Endothelial cell of umbilical vein (primary cell): ENCODE data around the gene DHX40. TPM values are rescaled to one million over a fixed set of nuclear protein-coding genes. Genes with fewer than 3 reads are reported as not detected.

Experiments used
- BruUV-seq: library from RNA; stranded (reverse); fragments of 400-500 nt; replicated peaks from 2 replicates; lab custom pipeline; 2021; lab: Mats Ljungman, UMichigan
- CTCF ChIA-PET: fragments of 300-600, 350-600 bp; sonication (Branson Sonifier 250); formaldehyde crosslinking; loops from one replicate; lab custom pipeline; 2021; ENCODE audit warnings: antibody characterized with exemption, inconsistent platforms; lab: Charles Lee
- POLR2A ChIA-PET: fragments of 300-600, 350-600 bp; sonication (Branson Sonifier 250); formaldehyde crosslinking; loops from one replicate; lab custom pipeline; 2021; ENCODE audit warnings: antibody characterized with exemption, inconsistent platforms; lab: Charles Lee
- DNase-seq: peaks from one replicate; pipeline ENCODE4 v3.0.0-alpha.2; 2011; ENCODE audit warnings: low read depth, low spot score
- FAIRE-seq: peaks from 2 replicates; lab custom pipeline; 2011; peaks lifted over from hg19 to GRCh38; lab: Jason Lieb, UNC
- H2AFZ ChIP-seq: 2 replicates; pipeline ENCODE4 v1.6.0; 2012; ENCODE audit warnings: low read depth, low read length, control low read depth, inconsistent platforms
- H3K27ac ChIP-seq: 2 replicates; pipeline ENCODE4 v1.5.1; 2011; ENCODE audit warnings: low read depth, mild to moderate bottlenecking, control low read depth, low read length, moderate library complexity; ENCODE audit not compliant: insufficient read depth
- H3K27me3 ChIP-seq, 2 experiments: 2 replicates each; pipeline versions ENCODE4 v1.6.0 to v1.6.1; 2011; ENCODE audit warnings: low read length in 2 of 2, mixed read lengths in 1 of 2; ENCODE audit not compliant: control insufficient read depth in 2 of 2, insufficient read depth in 2 of 2
- H3K36me3 ChIP-seq, 2 experiments: 2 replicates in 1 of 2; 3 replicates in 1 of 2; pipeline ENCODE4 v1.5.1; 2011; ENCODE audit warnings: low read length in 2 of 2, mild to moderate bottlenecking in 1 of 2, moderate library complexity in 1 of 2; ENCODE audit not compliant: control insufficient read depth in 2 of 2, insufficient read depth in 2 of 2; ENCODE audit errors: extremely low read depth in 1 of 2
- H3K4me1 ChIP-seq: 3 replicates; pipeline ENCODE4 v1.5.1; 2011; ENCODE audit warnings: mild to moderate bottlenecking, low read length; ENCODE audit not compliant: control insufficient read depth, insufficient read depth; ENCODE audit errors: extremely low read depth
- H3K4me2 ChIP-seq: 2 replicates; pipeline ENCODE4 v1.6.1; 2011; ENCODE audit warnings: low read length, control low read depth, mixed read lengths; ENCODE audit not compliant: insufficient read depth
- H3K4me3 ChIP-seq, 3 experiments: fragments of 200-600 bp in 1 of 3; sonication (generic), shearing (Covaris generic) in 1 of 3; replicated peaks in 1 of 3; 2 replicates each; pipeline ENCODE4 v1.5.1; 2011 to 2016; ENCODE audit warnings: control low read depth in 3 of 3, low read length in 3 of 3, mild to moderate bottlenecking in 2 of 3, inconsistent platforms in 1 of 3, low read depth in 1 of 3, moderate library complexity in 1 of 3; ENCODE audit not compliant: insufficient read depth in 1 of 3
- H3K79me2 ChIP-seq: 2 replicates; pipeline ENCODE4 v1.6.0; 2012; ENCODE audit warnings: low read length, inconsistent platforms; ENCODE audit not compliant: control insufficient read depth, insufficient read depth
- H3K9ac ChIP-seq: replicated peaks from 2 replicates; pipeline ENCODE3; 2011; ENCODE audit warnings: low read length, control low read depth; ENCODE audit not compliant: insufficient read depth; ENCODE audit errors: extremely low read depth
- H3K9me1 ChIP-seq: replicated peaks from 3 replicates; pipeline ENCODE4 v1.6.0; 2011; ENCODE audit warnings: mild to moderate bottlenecking, low read length; ENCODE audit not compliant: control insufficient read depth, insufficient read depth; ENCODE audit errors: extremely low read depth
- H3K9me3 ChIP-seq: replicated peaks from 2 replicates; pipeline ENCODE4 v1.5.1; 2012; ENCODE audit warnings: low read length, inconsistent platforms; ENCODE audit not compliant: control insufficient read depth, insufficient read depth
- H4K20me1 ChIP-seq: replicated peaks from 2 replicates; pipeline ENCODE3; 2011; ENCODE audit warnings: mild to moderate bottlenecking, low read length; ENCODE audit not compliant: control insufficient read depth, insufficient read depth; ENCODE audit errors: extremely low read depth
- FOS ChIP-seq: IDR thresholded peaks from 2 replicates; pipeline ENCODE4 v1.6.1; 2011; ENCODE audit warnings: mild to moderate bottlenecking, low read length, moderate library complexity, borderline replicate concordance; ENCODE audit not compliant: insufficient read depth
- GATA2 ChIP-seq: IDR thresholded peaks from 2 replicates; pipeline ENCODE4 v1.7.0; 2011; ENCODE audit warnings: low read depth, mild to moderate bottlenecking, moderate library complexity, mixed read lengths, low read length; ENCODE audit not compliant: insufficient read length, insufficient read depth
- MYC ChIP-seq: IDR thresholded peaks from one replicate; pipeline ENCODE4 v1.6.1; 2011; ENCODE audit warnings: mild to moderate bottlenecking, low read depth, low read length
- POLR2A ChIP-seq: IDR thresholded peaks from 2 replicates; pipeline ENCODE4 v1.6.1; 2012; ENCODE audit warnings: low read depth, mild to moderate bottlenecking, control low read depth, low read length
- dilution Hi-C: fragments of 300-500 bp; cut with MboI; formaldehyde crosslinking; loops from one replicate; pipeline ENCODE4 v1.15.0; 2019; ENCODE audit warnings: low sequenced_read_pairs; ENCODE audit not compliant: extremely low pct_ligation_motif_present
- intact Hi-C: fragments of 100-400 bp; cut with micrococcal nuclease; formaldehyde crosslinking; loops from one replicate; pipeline ENCODE4 v1.10.0; 2022
- polyA plus RNA-seq, 4 experiments: library from polyadenylated mRNA; depleted of rRNA in 3 of 4; stranded (reverse) in 3 of 4; unstranded in 1 of 4; fragments of >200 nt; gene quantifications; 2 replicates each; pipeline versions ENCODE4 v1.2.1 to v1.2.3, GENCODE V29; 2011 to 2012; ENCODE audit warnings: missing spikeins in 1 of 4
- total RNA-seq: library from RNA; stranded (reverse); gene quantifications from 2 replicates; pipeline ENCODE4 v1.2.3, GENCODE V29; 2021
- TF ChIP-seq, protein P1 (sequence below), 2 donors: IDR thresholded peaks; 1 replicate in 1 of 2; 2 replicates in 1 of 2; pipeline ENCODE4 v1.5.1; 2011; ENCODE audit warnings: low read length in 2 of 2, mild to moderate bottlenecking in 2 of 2, moderate library complexity in 2 of 2, control low read depth in 1 of 2, inconsistent platforms in 1 of 2, low read depth in 1 of 2; ENCODE audit not compliant: insufficient read depth in 1 of 2; ENCODE audit errors: extremely low read depth in 1 of 2

DHX40 gene
- total and polyA plus RNA-seq, 2 donors (not counting 3 experiments of a cell fraction or from before 2014, with no cell fraction given), result 14.0 to 29.7 TPM

DNA sequence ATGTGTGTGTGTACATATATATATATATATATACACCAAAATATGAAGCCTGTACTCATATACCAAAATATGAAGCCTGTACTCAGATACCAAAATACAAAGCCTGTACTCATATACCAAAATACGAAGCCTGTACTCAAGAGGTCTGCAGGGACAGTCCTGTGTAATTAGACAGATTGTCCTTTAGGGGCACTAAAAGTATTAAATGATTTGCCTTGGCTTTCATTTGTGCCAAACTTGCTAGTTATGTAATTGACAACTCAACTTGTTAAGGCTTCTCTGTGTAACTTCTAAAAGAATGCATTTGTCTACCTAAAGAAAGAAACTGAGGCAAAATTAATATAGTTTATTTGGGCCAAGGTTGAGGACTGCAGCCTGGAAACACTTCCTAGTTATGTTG, 30.8 kb upstream of the DHX40 start:
- DNase-seq (no peak), FAIRE-seq (no peak)
- Histone ChIP-seq H2AFZ (no peak overlapping the region), H3K9me3 (no peaks in the 10 kb centered on the region), H3K27me3 (peaks cover 5 to 6% of the 10 kb centered on the region in 2 experiments), H3K79me2 (no peaks in the 10 kb centered on the region), H3K4me2 (no peak overlapping the region), H3K4me1 (no peaks in the 10 kb centered on the region), H3K9ac (no peak overlapping the region), H3K36me3 (no peaks in the 10 kb centered on the region), H4K20me1 (no peaks in the 10 kb centered on the region), H3K27ac (no peak overlapping the region), H3K9me1 (no peaks in the 10 kb centered on the region), H3K4me3 (no peak overlapping the region)
- dilution Hi-C loops, result no loop called here
- BruUV-seq, result no TSS peak
- intact Hi-C loops, result no loop called here
- TF ChIP-seq, protein P1, sequence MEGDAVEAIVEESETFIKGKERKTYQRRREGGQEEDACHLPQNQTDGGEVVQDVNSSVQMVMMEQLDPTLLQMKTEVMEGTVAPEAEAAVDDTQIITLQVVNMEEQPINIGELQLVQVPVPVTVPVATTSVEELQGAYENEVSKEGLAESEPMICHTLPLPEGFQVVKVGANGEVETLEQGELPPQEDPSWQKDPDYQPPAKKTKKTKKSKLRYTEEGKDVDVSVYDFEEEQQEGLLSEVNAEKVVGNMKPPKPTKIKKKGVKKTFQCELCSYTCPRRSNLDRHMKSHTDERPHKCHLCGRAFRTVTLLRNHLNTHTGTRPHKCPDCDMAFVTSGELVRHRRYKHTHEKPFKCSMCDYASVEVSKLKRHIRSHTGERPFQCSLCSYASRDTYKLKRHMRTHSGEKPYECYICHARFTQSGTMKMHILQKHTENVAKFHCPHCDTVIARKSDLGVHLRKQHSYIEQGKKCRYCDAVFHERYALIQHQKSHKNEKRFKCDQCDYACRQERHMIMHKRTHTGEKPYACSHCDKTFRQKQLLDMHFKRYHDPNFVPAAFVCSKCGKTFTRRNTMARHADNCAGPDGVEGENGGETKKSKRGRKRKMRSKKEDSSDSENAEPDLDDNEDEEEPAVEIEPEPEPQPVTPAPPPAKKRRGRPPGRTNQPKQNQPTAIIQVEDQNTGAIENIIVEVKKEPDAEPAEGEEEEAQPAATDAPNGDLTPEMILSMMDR (IDR thresholded peaks at IDR 0.05; ENCODE audit: extremely low read depth in 1 of 2, insufficient read depth in 1 of 2, low read depth in 1 of 2, low read length in 2 of 2), result no peak
- TF ChIP-seq GATA2, result no peak
- no peak for TF ChIP-seq FOS
- no peak for TF ChIP-seq MYC
- TF ChIP-seq POLR2A, result no peak
- CTCF ChIA-PET, result interaction anchor here (1.9 kb wide), 1 partner anchor 12 kb away, joined by 10 read pairs; no protein-coding TSS in a partner anchor
- POLR2A ChIA-PET, result no interaction called here
